Fibroblast of lung (primary cell): ENCODE results near the gene CDC42EP2. TPM values are rescaled to one million over a fixed set of nuclear protein-coding genes. Genes with fewer than 3 reads are reported as not detected.

Experiments used
- DNase-seq, 2 donors: peaks; one replicate each; pipeline versions ENCODE4 v3.0.0 to v3.0.0-alpha.2; 2010; ENCODE audit warnings: low read depth in 2 of 2
- H2AFZ ChIP-seq: 2 replicates; pipeline ENCODE4 v1.5.1; 2012; ENCODE audit warnings: low read length, control low read depth, inconsistent platforms
- H3K27ac ChIP-seq: 2 replicates; pipeline ENCODE4 v1.5.1; 2011; ENCODE audit warnings: low read length, control low read depth; ENCODE audit not compliant: insufficient read depth
- H3K27me3 ChIP-seq: 2 replicates; pipeline ENCODE4 v1.5.1; 2011; ENCODE audit warnings: mild to moderate bottlenecking, low read length; ENCODE audit not compliant: control insufficient read depth, insufficient read depth
- H3K36me3 ChIP-seq: 2 replicates; pipeline ENCODE4 v1.5.1; 2011; ENCODE audit warnings: low read length; ENCODE audit not compliant: control insufficient read depth, insufficient read depth
- H3K4me1 ChIP-seq: 2 replicates; pipeline ENCODE4 v1.5.1; 2011; ENCODE audit warnings: low read length; ENCODE audit not compliant: control insufficient read depth, insufficient read depth; ENCODE audit errors: extremely low read depth
- H3K4me2 ChIP-seq: 2 replicates; pipeline ENCODE4 v1.5.1; 2011; ENCODE audit warnings: low read length, control low read depth; ENCODE audit not compliant: insufficient read depth; ENCODE audit errors: extremely low read depth
- H3K4me3 ChIP-seq, 4 experiments: fragments of 200-600 bp in 1 of 4; sonication (generic) in 1 of 4; replicated peaks in 1 of 4; 2 replicates each; pipeline ENCODE4 v1.5.1; 2011 to 2016; ENCODE audit warnings: low read length in 4 of 4, low read depth in 3 of 4, mild to moderate bottlenecking in 3 of 4, control low read depth in 2 of 4, inconsistent platforms in 1 of 4, mixed read lengths in 1 of 4; ENCODE audit not compliant: insufficient read depth in 1 of 4; ENCODE audit errors: control extremely low read depth in 1 of 4
- H3K79me2 ChIP-seq: 2 replicates; pipeline ENCODE4 v1.5.1; 2012; ENCODE audit warnings: mild to moderate bottlenecking, low read length, inconsistent platforms; ENCODE audit not compliant: control insufficient read depth, insufficient read depth
- H3K9ac ChIP-seq: 2 replicates; pipeline ENCODE4 v1.5.1; 2011; ENCODE audit warnings: mild to moderate bottlenecking, low read length, control low read depth; ENCODE audit not compliant: insufficient read depth
- H3K9me3 ChIP-seq: 2 replicates; pipeline ENCODE4 v1.5.1; 2012; ENCODE audit warnings: low read depth, low read length; ENCODE audit not compliant: control insufficient read depth, insufficient read depth
- H4K20me1 ChIP-seq: 2 replicates; pipeline ENCODE4 v1.5.1; 2011; ENCODE audit warnings: low read length; ENCODE audit not compliant: control insufficient read depth, insufficient read depth; ENCODE audit errors: extremely low read depth
- EZH2 ChIP-seq: IDR thresholded peaks from 2 replicates; pipeline ENCODE4 v1.5.1; 2012; ENCODE audit warnings: low read length, control low read depth, mild to moderate bottlenecking; ENCODE audit errors: missing control alignments
- polyA plus RNA-seq, 2 donors: library from polyadenylated mRNA; depleted of rRNA in 1 of 2; stranded (reverse) in 1 of 2; unstranded in 1 of 2; fragments of >200 nt; gene quantifications; 2 replicates each; pipeline ENCODE4 v1.2.1, GENCODE V29; 2011 to 2012; ENCODE audit warnings: missing spikeins in 1 of 2
- total RNA-seq: library from RNA; depleted of rRNA; stranded (reverse); fragments of >200 nt; gene quantifications from 2 replicates; pipeline ENCODE4 v1.2.1, GENCODE V29; 2014
- TF ChIP-seq, protein P1 (sequence below), 2 donors: IDR thresholded peaks in 1 of 2; conservative IDR thresholded peaks in 1 of 2; 1 replicate in 1 of 2; 2 replicates in 1 of 2; pipeline ENCODE4 v1.5.1; 2011 to 2012; ENCODE audit warnings: low read length in 2 of 2, control low read depth in 1 of 2, inconsistent platforms in 1 of 2, low read depth in 1 of 2, mild to moderate bottlenecking in 1 of 2

CDC42EP2 gene
- total and polyA plus RNA-seq, 2 donors (not counting 1 experiment from before 2014, with no cell fraction given) = 25.6 to 48.4 TPM

DNA sequence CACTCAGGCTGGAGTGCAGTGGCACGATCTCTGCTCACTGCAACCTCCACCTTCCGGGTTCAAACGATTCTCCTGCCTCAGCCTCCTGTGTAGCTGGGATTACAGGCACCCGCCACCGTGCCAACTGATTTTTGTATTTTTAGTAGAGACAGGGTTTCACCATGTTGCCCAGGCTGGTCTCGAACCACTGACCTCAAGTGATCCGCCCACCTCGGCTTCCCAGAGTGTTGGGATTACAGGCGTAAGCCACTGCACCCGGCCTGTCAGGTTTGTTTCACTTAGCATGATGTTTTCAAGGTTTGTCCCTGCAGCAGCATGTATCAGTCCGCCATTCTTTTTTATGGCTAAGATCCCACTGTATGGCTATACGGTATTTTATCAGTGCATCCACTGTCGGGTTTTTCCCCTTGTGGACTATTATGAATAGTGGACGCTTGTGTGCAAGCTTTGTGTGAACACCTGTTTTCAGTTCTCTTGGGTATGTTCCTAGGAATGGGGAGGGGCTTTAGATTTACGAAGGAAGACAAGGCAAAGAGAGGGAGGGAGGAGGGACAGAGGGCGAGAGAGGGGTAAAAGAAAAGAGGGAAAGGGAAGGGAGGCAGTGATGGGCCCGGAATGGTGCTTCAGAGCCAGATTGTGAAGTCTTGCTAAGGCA is 13.9 kb upstream of the CDC42EP2 start:
- Histone ChIP-seq H3K27ac (peak overlapping the region; percentile 80), H3K9me3 (no peaks in the 10 kb centered on the region), H3K79me2 (no peaks in the 10 kb centered on the region), H3K36me3 (peaks cover 14% of the 10 kb centered on the region), H2AFZ (no peak overlapping the region), H3K9ac (no peak overlapping the region), H3K4me2 (no peak overlapping the region), H4K20me1 (no peaks in the 10 kb centered on the region), H3K4me1 (peaks cover 46% of the 10 kb centered on the region), H3K4me3 (no peak overlapping the region), H3K27me3 (no peaks in the 10 kb centered on the region)
- no peak for DNase-seq
- no peak for TF ChIP-seq EZH2
- TF ChIP-seq, protein P1, sequence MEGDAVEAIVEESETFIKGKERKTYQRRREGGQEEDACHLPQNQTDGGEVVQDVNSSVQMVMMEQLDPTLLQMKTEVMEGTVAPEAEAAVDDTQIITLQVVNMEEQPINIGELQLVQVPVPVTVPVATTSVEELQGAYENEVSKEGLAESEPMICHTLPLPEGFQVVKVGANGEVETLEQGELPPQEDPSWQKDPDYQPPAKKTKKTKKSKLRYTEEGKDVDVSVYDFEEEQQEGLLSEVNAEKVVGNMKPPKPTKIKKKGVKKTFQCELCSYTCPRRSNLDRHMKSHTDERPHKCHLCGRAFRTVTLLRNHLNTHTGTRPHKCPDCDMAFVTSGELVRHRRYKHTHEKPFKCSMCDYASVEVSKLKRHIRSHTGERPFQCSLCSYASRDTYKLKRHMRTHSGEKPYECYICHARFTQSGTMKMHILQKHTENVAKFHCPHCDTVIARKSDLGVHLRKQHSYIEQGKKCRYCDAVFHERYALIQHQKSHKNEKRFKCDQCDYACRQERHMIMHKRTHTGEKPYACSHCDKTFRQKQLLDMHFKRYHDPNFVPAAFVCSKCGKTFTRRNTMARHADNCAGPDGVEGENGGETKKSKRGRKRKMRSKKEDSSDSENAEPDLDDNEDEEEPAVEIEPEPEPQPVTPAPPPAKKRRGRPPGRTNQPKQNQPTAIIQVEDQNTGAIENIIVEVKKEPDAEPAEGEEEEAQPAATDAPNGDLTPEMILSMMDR (conservative IDR thresholded peaks at IDR 0.05 in 1 of 2, IDR thresholded peaks at IDR 0.05 in 1 of 2; ENCODE audit: low read depth in 1 of 2, low read length in 2 of 2) = no peak

DNA sequence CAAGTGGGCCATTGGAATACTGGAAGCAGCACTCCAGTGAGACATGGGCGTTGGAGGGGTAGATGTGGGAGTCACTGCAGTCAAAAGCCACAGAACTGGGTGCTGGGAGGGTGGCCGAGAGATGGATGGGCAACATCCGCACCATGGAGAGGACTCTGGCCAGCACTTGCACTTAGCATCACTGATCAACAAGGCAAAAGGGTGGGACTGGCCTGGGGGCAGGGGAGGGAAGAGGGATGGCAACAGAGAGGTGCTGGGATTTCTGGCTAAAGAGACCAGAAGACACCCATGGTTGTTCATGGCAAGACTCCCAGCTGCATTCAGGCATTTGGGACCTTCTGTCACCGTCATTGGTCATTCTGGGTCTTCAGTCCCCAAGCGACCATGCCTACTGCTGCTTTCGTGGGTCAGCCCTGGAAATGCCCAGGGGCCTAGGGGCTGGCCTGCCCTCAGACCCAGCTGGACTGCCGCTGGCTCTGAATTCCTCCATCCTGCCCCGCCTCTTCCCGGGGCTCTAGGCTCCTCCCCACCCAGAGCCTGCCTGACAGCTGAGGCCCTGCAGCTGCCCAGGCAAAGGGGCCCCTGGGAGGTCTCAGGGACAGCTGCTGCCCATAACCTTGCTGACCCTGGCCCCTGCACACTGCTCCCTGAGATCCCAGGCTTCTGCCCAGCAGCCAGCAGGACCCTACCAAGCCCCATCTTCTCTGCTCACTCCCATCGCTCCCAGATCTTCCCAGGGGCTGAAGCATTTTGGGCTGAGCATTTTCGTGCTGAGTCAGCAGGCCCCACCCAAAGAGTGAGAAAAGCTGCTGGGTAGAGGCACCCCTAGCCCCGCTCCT is 13.0 kb upstream of the CDC42EP2 start:
- H3K4me2 ChIP-seq = peak overlapping the region; percentile 30
- peak overlapping the region; percentile 80 for H3K27ac ChIP-seq
- peaks cover 42% of the 10 kb centered on the region for H3K4me1 ChIP-seq
- H3K9ac ChIP-seq = peak overlapping the region; percentile 33
- H2AFZ ChIP-seq = no peak overlapping the region
- peaks cover 13% of the 10 kb centered on the region for H3K36me3 ChIP-seq
- peak in 1 of 2 donors; percentile 82 for DNase-seq
- H4K20me1 ChIP-seq = no peaks in the 10 kb centered on the region
- H3K79me2 ChIP-seq = no peaks in the 10 kb centered on the region
- H3K27me3 ChIP-seq = no peaks in the 10 kb centered on the region
- no peak overlapping the region for H3K4me3 ChIP-seq
- no peaks in the 10 kb centered on the region for H3K9me3 ChIP-seq
- TF ChIP-seq, protein P1 (conservative IDR thresholded peaks at IDR 0.05 in 1 of 2, IDR thresholded peaks at IDR 0.05 in 1 of 2; ENCODE audit: low read depth in 1 of 2, low read length in 2 of 2) = no peak
- TF ChIP-seq EZH2 = no peak

DNA sequence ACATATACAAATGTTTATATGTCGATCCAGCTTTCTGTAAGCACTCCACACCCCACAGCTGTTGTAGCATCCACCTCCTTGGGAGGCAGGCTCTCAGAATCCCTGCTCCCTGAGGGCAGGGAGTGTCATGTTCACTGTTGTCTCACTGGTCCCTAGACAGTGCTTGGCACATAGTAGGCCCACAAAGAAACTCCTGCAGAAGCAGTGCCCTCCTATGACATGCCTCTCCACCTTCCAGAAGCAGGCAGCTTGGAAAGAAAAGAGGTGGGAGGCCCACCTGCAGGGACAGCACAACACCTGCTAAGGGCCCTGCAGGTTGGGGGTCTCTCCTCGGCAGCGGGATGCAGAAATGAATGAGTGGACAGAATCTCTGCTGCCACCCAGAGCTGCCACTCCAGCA is 11.1 kb upstream of the CDC42EP2 start:
- Histone ChIP-seq H3K4me1 (peaks cover 41% of the 10 kb centered on the region), H2AFZ (no peak overlapping the region), H3K79me2 (no peaks in the 10 kb centered on the region), H3K27me3 (no peaks in the 10 kb centered on the region), H3K9ac (no peak overlapping the region), H3K9me3 (no peaks in the 10 kb centered on the region), H3K27ac (no peak overlapping the region), H3K4me2 (no peak overlapping the region), H4K20me1 (no peaks in the 10 kb centered on the region), H3K36me3 (peaks cover 10% of the 10 kb centered on the region), H3K4me3 (no peak overlapping the region)
- DNase-seq = no peak
- TF ChIP-seq, protein P1 (conservative IDR thresholded peaks at IDR 0.05 in 1 of 2, IDR thresholded peaks at IDR 0.05 in 1 of 2; ENCODE audit: low read depth in 1 of 2, low read length in 2 of 2) = no peak
- no peak for TF ChIP-seq EZH2
